ENCODE measurements around the gene CDHR3.
"Not testable (repeated sequence)": the region's sequence is repeated elsewhere in the genome, so short reads cannot be mapped to it uniquely, and the experiment has no call there.

CDHR3 gene

DNA sequence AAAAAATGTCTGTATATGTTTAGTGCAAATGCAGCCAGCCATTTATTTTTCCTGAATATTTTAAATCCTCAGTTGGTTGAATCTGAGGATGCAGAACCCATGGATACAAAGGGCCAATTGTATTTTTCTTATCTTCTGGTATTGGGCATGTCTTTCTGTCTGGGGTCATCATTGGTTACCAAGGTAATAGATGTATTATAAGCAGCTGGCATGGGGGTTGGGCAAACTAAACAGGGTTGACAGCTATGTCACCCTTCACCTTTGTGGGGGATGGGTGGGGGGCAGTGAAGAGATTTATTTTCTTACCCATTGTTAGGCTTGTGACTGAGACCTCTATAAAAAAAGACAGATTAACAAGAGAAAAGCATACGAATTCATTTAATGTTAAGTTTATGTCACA, 38.8 kb downstream of the CDHR3 start:
- no peak for DNase-seq
- H3K27me3 Mint-ChIP-seq (ENCODE audit: low read depth, poor library complexity): peaks cover 7% of the 10 kb centered on the region
- H3K4me1 Mint-ChIP-seq: peaks cover 30% of the 10 kb centered on the region
- peaks cover 14% of the 10 kb centered on the region for H3K36me3 Mint-ChIP-seq (ENCODE audit: low read depth)
- peaks cover 21% of the 10 kb centered on the region for H3K9me3 Mint-ChIP-seq
- H3K27ac Mint-ChIP-seq: no peak overlapping the region
- H3K4me3 Mint-ChIP-seq: no peak overlapping the region
- no peak for TF ChIP-seq CTCF (IDR thresholded peaks at IDR 0.05)

DNA sequence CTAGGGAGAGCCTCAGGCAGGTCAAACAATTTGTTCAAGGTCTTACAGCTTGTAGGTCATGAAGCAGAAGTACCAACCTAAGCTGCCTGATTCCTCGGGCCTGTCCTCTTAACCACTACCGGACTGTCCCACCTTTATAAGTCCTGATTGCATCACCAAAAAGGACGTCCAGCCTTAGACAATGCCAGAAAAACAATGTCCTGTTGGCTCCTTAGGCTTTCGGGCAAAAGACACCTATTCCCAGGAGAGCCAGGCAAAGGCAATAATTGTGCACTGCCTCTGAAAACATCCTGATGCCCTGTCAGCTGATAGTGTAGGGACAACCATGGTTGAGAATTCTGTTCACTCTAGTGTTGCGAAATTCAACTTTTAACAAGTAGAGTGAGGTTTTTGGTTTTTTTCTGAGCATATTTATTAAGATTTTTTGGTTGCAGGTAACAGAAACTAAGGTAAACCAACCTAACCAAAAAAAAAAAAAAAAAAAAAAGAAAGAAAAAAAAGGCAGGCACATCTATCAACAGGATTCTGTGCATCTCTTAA, 40.5 kb downstream of the CDHR3 start:
- Mint-ChIP-seq H3K27ac (no peak overlapping the region), H3K4me1 (peaks cover 16% of the 10 kb centered on the region), H3K27me3 (ENCODE audit: low read depth, poor library complexity) (peaks cover 19% of the 10 kb centered on the region), H3K4me3 (no peak overlapping the region), H3K9me3 (peaks cover 39% of the 10 kb centered on the region), H3K36me3 (ENCODE audit: low read depth) (peaks cover 23% of the 10 kb centered on the region)
- DNase-seq: no peak
- TF ChIP-seq CTCF (IDR thresholded peaks at IDR 0.05): no peak

DNA sequence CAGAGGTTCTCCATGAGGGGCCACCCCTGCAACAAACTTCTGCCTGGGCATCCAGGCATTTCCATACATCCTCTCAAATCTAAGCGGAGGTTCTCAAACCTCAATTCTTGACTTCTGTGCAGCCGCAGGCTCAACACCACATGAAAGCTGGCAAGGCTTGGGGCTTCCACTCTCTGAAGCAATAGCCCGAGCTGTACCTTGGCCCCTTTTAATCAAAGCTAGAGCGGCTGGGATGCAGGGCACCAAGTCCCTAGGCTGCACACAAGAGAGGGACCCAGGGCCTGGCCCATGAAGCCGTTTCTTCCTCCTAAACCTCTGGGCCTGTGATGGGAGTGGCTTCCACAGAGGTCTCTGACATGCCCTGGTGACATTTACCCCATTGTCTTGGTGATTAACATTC, 43.8 kb downstream of the CDHR3 start:
- Mint-ChIP-seq H3K36me3 (ENCODE audit: low read depth) (peaks cover 23% of the 10 kb centered on the region), H3K4me3 (no peak overlapping the region), H3K27me3 (ENCODE audit: low read depth, poor library complexity) (peaks cover 25% of the 10 kb centered on the region), H3K4me1 (peaks cover 34% of the 10 kb centered on the region), H3K9me3 (peaks cover 47% of the 10 kb centered on the region), H3K27ac (no peak overlapping the region)
- DNase-seq: no peak
- no peak for TF ChIP-seq CTCF (IDR thresholded peaks at IDR 0.05)

- not testable (repeated sequence) for DNase-seq, H3K4me3 Mint-ChIP-seq, H3K27ac Mint-ChIP-seq
- peaks cover 47% of the 10 kb centered on the region for H3K9me3 Mint-ChIP-seq
- H3K36me3 Mint-ChIP-seq (ENCODE audit: low read depth): peaks cover 23% of the 10 kb centered on the region
- H3K27me3 Mint-ChIP-seq (ENCODE audit: low read depth, poor library complexity): peaks cover 31% of the 10 kb centered on the region
- H3K4me1 Mint-ChIP-seq: peaks cover 39% of the 10 kb centered on the region
These were observed 44.7 kb downstream of the CDHR3 start for GRCh38 chr7:106007796-106008195.

- Mint-ChIP-seq H3K27ac (peak overlapping the region; percentile 98), H3K36me3 (ENCODE audit: low read depth) (peaks cover 22% of the 10 kb centered on the region), H3K27me3 (ENCODE audit: low read depth, poor library complexity) (peaks cover 31% of the 10 kb centered on the region), H3K4me3 (peak overlapping the region; percentile 75), H3K9me3 (peaks cover 47% of the 10 kb centered on the region), H3K4me1 (peaks cover 44% of the 10 kb centered on the region)
- TF ChIP-seq CTCF (IDR thresholded peaks at IDR 0.05): peak; percentile 98
- peak; percentile 91 for DNase-seq
These were observed 46.6 kb downstream of the CDHR3 start for GRCh38 chr7:106009503-106010226.

- Mint-ChIP-seq H3K36me3 (ENCODE audit: low read depth) (peaks cover 18% of the 10 kb centered on the region), H3K27me3 (ENCODE audit: low read depth, poor library complexity) (peaks cover 31% of the 10 kb centered on the region), H3K9me3 (peaks cover 41% of the 10 kb centered on the region), H3K4me3 (peak overlapping the region; percentile 12), H3K27ac (no peak overlapping the region), H3K4me1 (peaks cover 41% of the 10 kb centered on the region)
- no peak for TF ChIP-seq CTCF (IDR thresholded peaks at IDR 0.05)
- DNase-seq: peak; percentile 20
These were observed 47.3 kb downstream of the CDHR3 start for GRCh38 chr7:106010331-106010730.
